ENCODE measurements around the gene OTULIN.

- TF ChIP-seq CTCF (IDR thresholded peaks at IDR 0.05) (no peak), POLR2A (IDR thresholded peaks at IDR 0.05) (no peak)
These were observed 69.9 kb downstream of the OTULIN start for GRCh38 chr5:14734396-14734795.

Measured in tibial nerve (tissue), 3 donors.